BJ (cell line): ENCODE measurements around the gene EEF1AKMT2. TPM values are rescaled to one million over a fixed set of nuclear protein-coding genes. Genes with fewer than 3 reads are reported as not detected.
A peak's percentile ranks its signal among the peaks of the same experiment; 100 is the strongest.

ENCODE experiments used
- CTCF ChIA-PET: fragments of 350-600 bp; formaldehyde crosslinking; extraction: SDS; loops from one replicate; lab custom pipeline; 2021; ENCODE audit warnings: antibody characterized with exemption, inconsistent platforms; lab: Yijun Ruan, JAX
- POLR2A ChIA-PET: fragments of 300-600 bp; sonication (Branson Sonifier 250); formaldehyde crosslinking; extraction: SDS; loops from one replicate; lab custom pipeline; 2021; ENCODE audit warnings: antibody characterized with exemption; lab: Charles Lee
- DNase-seq: peaks from one replicate; pipeline ENCODE4 v3.0.0-alpha.2; 2011; ENCODE audit warnings: low read depth
- H3K27me3 ChIP-seq: 2 replicates; pipeline ENCODE4 v1.6.0; 2011; ENCODE audit warnings: low read length; ENCODE audit not compliant: control insufficient read depth, insufficient read depth
- H3K36me3 ChIP-seq: 2 replicates; pipeline ENCODE4 v1.5.1; 2011; ENCODE audit warnings: low read length; ENCODE audit not compliant: control insufficient read depth, insufficient read depth
- H3K4me3 ChIP-seq: 2 replicates; pipeline ENCODE4 v1.5.1; 2011; ENCODE audit warnings: low read depth, mild to moderate bottlenecking, control low read depth, low read length
- polyA plus RNA-seq: library from polyadenylated mRNA; depleted of rRNA; stranded (reverse); fragments of >200 nt; gene quantifications from 2 replicates; pipeline ENCODE4 v1.2.3, GENCODE V29; 2011
- TF ChIP-seq, protein P1 (sequence below): IDR thresholded peaks from 2 replicates; pipeline ENCODE4 v1.5.1; 2011; ENCODE audit warnings: low read depth, mild to moderate bottlenecking, control low read depth, inconsistent platforms, low read length, moderate library complexity; ENCODE audit not compliant: insufficient read depth

The EEF1AKMT2 gene
- polyA plus RNA-seq, 1 experiment = 8.0 TPM

DNA sequence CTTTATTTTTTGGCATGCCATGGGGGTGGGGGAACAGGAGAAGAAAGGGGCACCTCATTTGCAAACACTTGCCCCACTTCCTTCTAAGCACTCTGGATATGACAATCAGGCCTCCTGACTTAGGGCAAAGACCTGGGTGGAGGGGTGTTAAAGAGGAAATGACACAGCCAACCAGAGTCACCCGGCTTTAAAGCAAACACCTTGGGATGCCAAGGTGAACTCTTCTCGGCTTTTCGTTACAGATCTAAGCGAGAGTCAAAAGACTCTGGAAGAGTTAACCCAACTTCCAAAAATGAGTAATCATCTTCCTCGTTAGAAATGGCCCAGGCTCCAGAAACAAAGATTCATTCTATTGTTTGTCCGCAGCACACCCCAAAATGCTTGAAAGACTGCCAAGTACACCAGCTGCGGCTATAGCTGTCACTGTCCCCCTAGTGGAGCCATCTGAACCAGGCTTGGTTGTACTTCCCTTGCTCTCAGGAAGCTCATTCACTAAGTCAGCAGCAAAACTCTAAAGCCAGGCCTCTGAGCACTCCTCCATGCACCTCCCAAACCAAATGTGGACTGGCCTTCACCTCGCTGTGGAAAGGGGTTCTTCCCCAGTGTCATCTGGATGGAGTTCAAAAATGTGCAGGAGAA, 72.4 kb downstream of the EEF1AKMT2 start:
- no peaks in the 10 kb centered on the region for H3K36me3 ChIP-seq
- TF ChIP-seq, protein P1, sequence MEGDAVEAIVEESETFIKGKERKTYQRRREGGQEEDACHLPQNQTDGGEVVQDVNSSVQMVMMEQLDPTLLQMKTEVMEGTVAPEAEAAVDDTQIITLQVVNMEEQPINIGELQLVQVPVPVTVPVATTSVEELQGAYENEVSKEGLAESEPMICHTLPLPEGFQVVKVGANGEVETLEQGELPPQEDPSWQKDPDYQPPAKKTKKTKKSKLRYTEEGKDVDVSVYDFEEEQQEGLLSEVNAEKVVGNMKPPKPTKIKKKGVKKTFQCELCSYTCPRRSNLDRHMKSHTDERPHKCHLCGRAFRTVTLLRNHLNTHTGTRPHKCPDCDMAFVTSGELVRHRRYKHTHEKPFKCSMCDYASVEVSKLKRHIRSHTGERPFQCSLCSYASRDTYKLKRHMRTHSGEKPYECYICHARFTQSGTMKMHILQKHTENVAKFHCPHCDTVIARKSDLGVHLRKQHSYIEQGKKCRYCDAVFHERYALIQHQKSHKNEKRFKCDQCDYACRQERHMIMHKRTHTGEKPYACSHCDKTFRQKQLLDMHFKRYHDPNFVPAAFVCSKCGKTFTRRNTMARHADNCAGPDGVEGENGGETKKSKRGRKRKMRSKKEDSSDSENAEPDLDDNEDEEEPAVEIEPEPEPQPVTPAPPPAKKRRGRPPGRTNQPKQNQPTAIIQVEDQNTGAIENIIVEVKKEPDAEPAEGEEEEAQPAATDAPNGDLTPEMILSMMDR = peak; percentile 58
- CTCF ChIA-PET = interaction anchor here (0.6 to 2.5 kb wide), 7 partner anchors 11 to 189 kb away, joined by 3 to 13 read pairs (median 4); no protein-coding TSS in a partner anchor
- H3K4me3 ChIP-seq = no peak overlapping the region
- DNase-seq = no peak
- H3K27me3 ChIP-seq = no peaks in the 10 kb centered on the region
- POLR2A ChIA-PET = no interaction called here

DNA sequence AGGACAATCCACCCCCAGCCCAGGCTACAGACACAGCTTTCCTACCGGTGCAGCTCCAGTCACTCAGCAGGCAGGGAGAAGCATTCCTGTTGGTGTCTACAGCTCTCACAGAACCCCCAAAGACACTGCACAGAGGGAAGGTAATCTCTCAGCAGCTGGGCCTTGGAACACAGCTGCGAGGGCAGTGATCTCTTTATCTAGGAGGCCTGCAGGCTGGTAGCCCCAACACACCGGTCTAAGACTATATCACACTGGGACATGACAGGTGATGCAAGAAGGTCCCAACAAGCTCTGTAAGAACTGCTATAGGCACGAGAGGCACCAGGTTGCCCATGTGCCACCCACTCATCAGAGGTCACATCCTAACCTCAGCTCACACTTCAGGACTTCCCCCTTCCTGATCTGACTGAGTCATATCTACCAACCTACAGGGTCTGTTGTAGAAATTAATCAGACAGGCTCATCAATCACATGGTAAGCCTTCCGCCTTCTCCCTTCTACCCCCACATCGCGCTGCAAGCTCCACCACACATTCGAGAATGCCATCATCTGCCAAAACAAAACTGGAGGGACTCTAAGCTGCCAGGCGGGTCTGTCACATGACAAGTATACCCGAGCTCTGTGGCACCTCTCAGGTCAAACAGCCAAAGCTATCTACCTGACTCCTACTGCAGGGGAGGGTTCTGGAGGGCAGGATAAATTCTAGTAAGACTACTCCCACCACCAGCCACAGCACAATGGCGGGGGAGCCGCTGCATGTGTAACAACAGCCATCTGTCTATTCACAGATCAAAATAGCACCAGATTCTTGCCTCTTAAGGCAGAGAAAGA, 73.6 kb downstream of the EEF1AKMT2 start:
- no peak for DNase-seq
- Histone ChIP-seq H3K36me3 (no peaks in the 10 kb centered on the region), H3K27me3 (no peaks in the 10 kb centered on the region), H3K4me3 (no peak overlapping the region)
- ChIA-PET CTCF (interaction anchor here (0.9 to 2.5 kb wide), 7 partner anchors 10 to 74 kb away, joined by 3 to 13 read pairs (median 4); no protein-coding TSS in a partner anchor), POLR2A (no interaction called here)
- TF ChIP-seq, protein P1 = no peak

DNA sequence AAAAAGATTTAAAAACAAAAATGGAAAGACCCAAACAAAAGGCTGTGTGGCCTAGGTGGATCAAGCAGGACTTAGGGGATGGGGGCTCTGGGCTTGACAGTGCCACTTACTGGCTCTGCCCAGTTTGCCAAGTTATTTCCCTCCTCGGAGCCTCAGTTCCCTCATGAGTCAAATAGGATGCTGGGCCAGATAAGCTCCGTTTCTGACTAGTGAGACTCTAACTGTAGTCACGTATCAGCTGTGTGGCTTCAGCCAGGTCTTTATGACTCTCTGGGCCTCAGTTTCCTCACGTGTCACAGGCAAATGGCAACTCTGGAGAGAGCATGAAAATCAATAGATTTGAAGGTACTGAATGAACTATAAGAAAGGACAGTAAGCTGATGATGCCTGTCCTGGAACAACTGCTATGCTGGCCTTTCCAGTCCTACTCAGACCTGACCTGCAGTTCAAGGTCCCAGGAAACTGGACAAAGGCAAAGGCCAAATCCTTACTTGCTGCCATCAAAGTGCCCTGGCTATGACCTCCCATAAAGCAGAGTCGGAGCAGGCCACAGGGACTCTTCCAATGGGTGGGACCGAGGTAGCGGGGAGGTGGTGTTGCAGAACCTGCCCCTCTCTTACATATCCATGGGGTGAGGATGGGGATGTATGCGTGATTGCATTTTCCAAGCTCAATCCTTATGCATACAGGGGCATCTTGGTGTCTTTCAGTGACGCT, 74.5 kb downstream of the EEF1AKMT2 start:
- POLR2A ChIA-PET = no interaction called here
- CTCF ChIA-PET = interaction anchor here (0.9 to 2.5 kb wide), 2 partner anchors 9 to 73 kb away, joined by 3 to 13 read pairs; no protein-coding TSS in a partner anchor
- TF ChIP-seq, protein P1 = no peak

DNA sequence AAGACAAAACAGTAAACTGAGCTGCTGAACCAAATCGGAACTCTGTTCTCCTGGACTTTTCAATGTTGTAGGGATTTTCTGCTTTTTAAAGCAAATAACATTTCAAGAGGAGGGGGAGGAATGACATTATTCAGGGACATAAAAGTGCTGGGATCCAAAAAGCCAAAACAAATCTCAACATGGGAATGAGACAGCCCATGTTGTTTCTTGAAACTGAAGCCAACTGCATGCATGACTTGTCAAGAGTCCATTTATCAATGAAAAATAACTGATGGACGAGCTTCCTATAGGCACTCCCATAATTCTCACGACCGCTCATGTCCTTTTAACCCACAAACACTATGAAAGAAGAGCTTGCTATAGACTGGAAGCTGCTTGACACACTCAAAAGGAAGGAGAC, 75.3 kb downstream of the EEF1AKMT2 start:
- POLR2A ChIA-PET = no interaction called here
- no peaks in the 10 kb centered on the region for H3K36me3 ChIP-seq
- CTCF ChIA-PET = interaction anchor here (2.3 kb wide), 1 partner anchor 27 kb away, joined by 4 read pairs; no protein-coding TSS in a partner anchor
- no peak for DNase-seq
- H3K4me3 ChIP-seq = no peak overlapping the region
- no peaks in the 10 kb centered on the region for H3K27me3 ChIP-seq
- TF ChIP-seq, protein P1 = no peak

More for the DNA sequence above, 74.5 kb downstream of the EEF1AKMT2 start:
- no peaks in the 10 kb centered on the region for H3K36me3 ChIP-seq
- no peak for DNase-seq
- H3K4me3 ChIP-seq = no peak overlapping the region
- H3K27me3 ChIP-seq = no peaks in the 10 kb centered on the region

DNA sequence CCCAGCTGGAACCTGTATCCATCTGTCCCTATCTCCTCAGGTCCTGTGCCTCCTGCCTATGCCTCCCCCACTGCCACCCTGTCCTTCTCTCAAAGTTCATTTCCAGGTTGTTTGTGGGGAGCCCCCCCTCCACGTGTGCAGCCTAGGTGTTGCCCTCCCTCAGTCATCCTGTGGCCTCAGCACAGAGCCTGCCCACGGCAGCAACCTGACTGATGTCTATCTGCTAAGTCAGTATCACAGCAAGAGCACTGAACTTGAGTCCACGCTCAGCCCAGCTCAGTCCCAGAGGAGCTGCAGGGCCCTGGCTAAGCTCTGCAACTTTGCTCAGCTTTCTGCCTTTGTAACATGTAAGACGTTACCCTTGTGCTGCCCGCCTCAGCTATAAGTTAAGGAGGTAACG, 76.2 kb downstream of the EEF1AKMT2 start:
- Histone ChIP-seq H3K36me3 (no peaks in the 10 kb centered on the region), H3K4me3 (no peak overlapping the region), H3K27me3 (no peaks in the 10 kb centered on the region)
- ChIA-PET CTCF (interaction anchor here (2.3 kb wide), 1 partner anchor 26 kb away, joined by 4 read pairs; no protein-coding TSS in a partner anchor), POLR2A (no interaction called here)
- no peak for DNase-seq
- TF ChIP-seq, protein P1 = no peak
